K562 (cell line): Measurements from ENCODE around the gene ESCO1. TPM values are rescaled to one million over a fixed set of nuclear protein-coding genes. Genes with fewer than 3 reads are reported as not detected.
A peak's percentile ranks its signal among the peaks of the same experiment; 100 is the strongest.

Experiments
- ATAC-seq: fragments of 200-7000 bp; cut with Tn5 transposase; 3 replicates; pipeline ENCODE4 v1.9.1; 2020; ENCODE audit warnings: moderate library complexity
- BruUV-seq: library from RNA; stranded (reverse); fragments of 400-500 nt; replicated peaks from 2 replicates; lab custom pipeline; 2021; lab: Mats Ljungman, UMichigan
- CTCF ChIA-PET: fragments of 300-600 bp; formaldehyde crosslinking; extraction: SDS; loops from one replicate; lab custom pipeline; 2021; ENCODE audit warnings: low intra/inter-chr PET ratio; lab: Yijun Ruan, JAX
- POLR2A ChIA-PET: fragments of 300-600, 350-650 bp; sonication (Branson Sonifier 250); formaldehyde crosslinking; extraction: SDS; loops from one replicate; lab custom pipeline; 2021; ENCODE audit warnings: antibody characterized with exemption, inconsistent platforms; lab: Yijun Ruan, JAX
- DNase-seq, 4 experiments: peaks; one replicate each; pipeline versions ENCODE4 v3.0.0 to v3.0.0-alpha.2; 2011 to 2018; ENCODE audit warnings: low spot score in 3 of 4, mixed read lengths in 3 of 4; ENCODE audit errors: extremely low read depth in 1 of 4
- FAIRE-seq: peaks from 2 replicates; lab custom pipeline; 2011; peaks lifted over from hg19 to GRCh38; lab: Jason Lieb, UNC
- H2AFZ ChIP-seq: 2 replicates; pipeline ENCODE4 v1.6.0; 2011; ENCODE audit warnings: low read depth, low read length, control low read depth, inconsistent platforms
- H3K27ac ChIP-seq: fragments of 200-600 bp; 3 replicates; pipeline ENCODE4 v1.8.0; 2011; ENCODE audit warnings: low read depth, mild to moderate bottlenecking, control low read depth, inconsistent platforms, low read length, moderate library complexity, mixed read lengths; ENCODE audit errors: extremely low read depth
- H3K27me3 ChIP-seq, 2 experiments: fragments of 300-600 bp in 1 of 2; 2 replicates in 1 of 2; 3 replicates in 1 of 2; pipeline versions ENCODE4 v1.6.0 to v1.8.0; 2011; ENCODE audit warnings: inconsistent platforms in 2 of 2, low read length in 2 of 2, mild to moderate bottlenecking in 1 of 2, mixed read lengths in 1 of 2, moderate library complexity in 1 of 2; ENCODE audit not compliant: control insufficient read depth in 2 of 2, insufficient read depth in 2 of 2
- H3K36me3 ChIP-seq: fragments of 300-600 bp; 3 replicates; pipeline ENCODE4 v1.8.0; 2011; ENCODE audit warnings: mild to moderate bottlenecking, low read length, inconsistent platforms; ENCODE audit not compliant: control insufficient read depth, insufficient read depth
- H3K4me1 ChIP-seq, 2 experiments: fragments of 200-600 bp in 1 of 2; replicated peaks in 1 of 2; 2 replicates in 1 of 2; 3 replicates in 1 of 2; pipeline versions ENCODE4 v1.5.1 to v1.8.0; 2011; ENCODE audit warnings: inconsistent platforms in 2 of 2, low read length in 2 of 2, mild to moderate bottlenecking in 1 of 2, mixed read lengths in 1 of 2, moderate library complexity in 1 of 2; ENCODE audit not compliant: control insufficient read depth in 2 of 2, insufficient read depth in 2 of 2
- H3K4me2 ChIP-seq: 2 replicates; pipeline ENCODE4 v1.6.1; 2011; ENCODE audit warnings: low read length, control low read depth, inconsistent platforms, mixed read lengths; ENCODE audit not compliant: insufficient read depth
- H3K4me3 ChIP-seq: fragments of 200-600 bp; sonication (generic), shearing (Covaris generic); 2 replicates; pipeline ENCODE4 v1.5.1; 2016; ENCODE audit warnings: control low read depth, inconsistent platforms
- H3K79me2 ChIP-seq: fragments of 200-600 bp; 3 replicates; pipeline ENCODE4 v1.8.0; 2011; ENCODE audit warnings: low read length, inconsistent platforms; ENCODE audit not compliant: control insufficient read depth, insufficient read depth
- H3K9ac ChIP-seq, 2 experiments: 2 replicates each; pipeline versions ENCODE4 v1.6.0 to v1.6.1; 2011; ENCODE audit warnings: low read depth in 2 of 2, low read length in 2 of 2, control low read depth in 1 of 2, inconsistent platforms in 1 of 2, mild to moderate bottlenecking in 1 of 2, mixed read lengths in 1 of 2; ENCODE audit not compliant: insufficient read depth in 1 of 2
- H3K9me1 ChIP-seq: one replicate; pipeline ENCODE4 v1.6.0; 2011; ENCODE audit warnings: inconsistent platforms, mild to moderate bottlenecking, low read length, moderate library complexity; ENCODE audit not compliant: control insufficient read depth, insufficient read depth
- H3K9me3 ChIP-seq: replicated peaks from 2 replicates; pipeline ENCODE4 v1.5.1; 2011; ENCODE audit warnings: low read depth, low read length, inconsistent platforms; ENCODE audit not compliant: control insufficient read depth, insufficient read depth
- H4K20me1 ChIP-seq: replicated peaks from 2 replicates; pipeline ENCODE4 v1.6.1; 2011; ENCODE audit warnings: low read length, inconsistent platforms, mixed read lengths; ENCODE audit not compliant: control insufficient read depth, insufficient read depth
- EZH2 ChIP-seq: IDR thresholded peaks from 2 replicates; pipeline ENCODE4 v1.6.1; 2012; ENCODE audit warnings: low read depth, mild to moderate bottlenecking, inconsistent platforms, low read length, borderline replicate concordance
- IFI16 ChIP-seq: fragments of 250-450 bp; sonication (Bioruptor Pico); IDR thresholded peaks from 2 replicates; pipeline ENCODE4 v2.1.2; 2022; ENCODE audit warnings: mild to moderate bottlenecking, inconsistent platforms
- LARP7 ChIP-seq: fragments of 450-650 bp; IDR thresholded peaks from 2 replicates; pipeline ENCODE4 v1.6.1; 2016
- TRIM25 ChIP-seq: fragments of 450-650 bp; IDR thresholded peaks from 2 replicates; pipeline ENCODE4 v1.7.0; 2016; ENCODE audit warnings: borderline replicate concordance
- ZBTB34 ChIP-seq: fragments of 250-450 bp; sonication (Bioruptor Pico); IDR thresholded peaks from 2 replicates; pipeline ENCODE4 v1.8.0; 2021; ENCODE audit warnings: mild to moderate bottlenecking, moderate library complexity
- ZNF197 ChIP-seq: fragments of 200-800 bp; sonication (Bioruptor generic); IDR thresholded peaks from 2 replicates; pipeline ENCODE4 v1.6.1; 2016; ENCODE audit warnings: low read depth, missing genetic modification characterization, missing compliant biosample characterization
- WGBS: fragments of 100-300 bp; shearing (Covaris generic); methylation state at CpG from one replicate; pipeline ENCODE4 v1.1.6; 2016; ENCODE audit warnings: low coverage, mixed read lengths; ENCODE audit not compliant: insufficient coverage; ENCODE audit errors: missing lambda C conversion rate; 5-methylcytosine and 5-hydroxymethylcytosine counted together
- in situ Hi-C: fragments of 300-500 bp; cut with MboI; formaldehyde crosslinking; loops from 4 replicates; pipeline ENCODE4 v1.15.0; 2018; ENCODE audit warnings: inconsistent platforms, mixed read lengths
- intact Hi-C: fragments of 100-400 bp; cut with micrococcal nuclease; formaldehyde crosslinking; loops from 2 replicates; pipeline ENCODE4 v1.14.2; 2022
- polyA plus RNA-seq, 8 experiments: library from polyadenylated mRNA; depleted of rRNA in 4 of 8; stranded (reverse) in 5 of 8; unstranded in 3 of 8; fragments of >200 nt; fragmentation: Nextera tagmentation in 2 of 8; fragmentation: Illumina TruSeq in 1 of 8; extraction: Ambion mirVana in 2 of 8; extraction: Trizol in 1 of 8; gene quantifications; 2 replicates each; pipeline versions ENCODE4 v1.2.1 to v1.2.3, GENCODE V29; 2011 to 2014; ENCODE audit warnings: inconsistent platforms in 1 of 8, missing spikeins in 1 of 8
- total RNA-seq, 7 experiments: library from RNA; depleted of rRNA in 6 of 7; stranded (reverse); fragments of >200 nt in 6 of 7; fragmentation: Illumina TruSeq in 2 of 7; extraction: Trizol in 2 of 7; gene quantifications; 2 replicates each; pipeline versions ENCODE4 v1.2.1 to v1.2.3, GENCODE V29; 2011 to 2021; ENCODE audit warnings: low replicate concordance in 1 of 7

Gene ESCO1
- total and polyA plus RNA-seq, 9 of the 15 experiments (the other 6 are each of a cell fraction or from before 2014, with no cell fraction given), result 15.0 to 31.3 (median 19.6) TPM

GRCh38 chr18:21499997-21500396, 100.5 kb downstream of the ESCO1 start:
- Histone ChIP-seq H3K27me3 (peaks cover 47 to 63% of the 10 kb centered on the region in 2 experiments), H4K20me1 (no peaks in the 10 kb centered on the region), H3K4me1 (peaks cover 0 to 6% of the 10 kb centered on the region in 2 experiments; a peak in 2 of 5 replicates), H3K79me2 (no peaks in the 10 kb centered on the region), H2AFZ (no peak overlapping the region), H3K4me3 (no peak overlapping the region), H3K9me1 (no peaks in the 10 kb centered on the region), H3K9me3 (no peaks in the 10 kb centered on the region), H3K9ac (no peak overlapping the region; a peak in 1 of 4 replicates), H3K4me2 (no peak overlapping the region), H3K36me3 (no peaks in the 10 kb centered on the region), H3K27ac (no peak overlapping the region)
- intact Hi-C loops, result loop anchor here (10.0 kb wide), 1 partner anchor 245 kb away; the partner anchor contains the start of gene MIB1
- WGBS, result 2% methylated on average over 9 of the region's 16 CpGs
- CTCF ChIA-PET, result no interaction called here
- TF ChIP-seq EZH2 (no peak), LARP7 (no peak), TRIM25 (no peak), IFI16 (CRISPR knock-in tag) (no peak), ZNF197 (CRISPR knock-in tag) (no peak), ZBTB34 (no peak)
- ATAC-seq, result peak; percentile 36
- BruUV-seq, result no TSS peak
- in situ Hi-C loops, result no loop called here
- no peak for FAIRE-seq
- POLR2A ChIA-PET, result interaction anchor here (0.6 to 1.4 kb wide), 2 partner anchors 10 to 1665 kb away, joined by 3 to 4 read pairs; no protein-coding TSS in a partner anchor
- DNase-seq, result no peak
